HEK293 (cell line): ENCODE results near the gene IPO5.

Experiments used
- OVOL3 ChIP-seq: fragments of 450-650 bp; formaldehyde crosslinking; IDR thresholded peaks from 2 replicates; pipeline ENCODE4 v1.5.1; 2016; ENCODE audit warnings: missing biosample characterization, missing genetic modification characterization
- ZBTB7A ChIP-seq: fragments of 450-650 bp; formaldehyde crosslinking; IDR thresholded peaks from 2 replicates; pipeline ENCODE4 v1.5.1; 2016; ENCODE audit warnings: low read depth, missing biosample characterization, missing genetic modification characterization
- ZNF211 ChIP-seq: fragments of 450-650 bp; formaldehyde crosslinking; IDR thresholded peaks from 2 replicates; pipeline ENCODE4 v1.5.1; 2016; ENCODE audit warnings: low read depth, missing biosample characterization, missing genetic modification characterization
- ZNF37A ChIP-seq: fragments of 450-650 bp; IDR thresholded peaks from 2 replicates; pipeline ENCODE4 v1.5.1; 2018; ENCODE audit warnings: missing biosample characterization, missing genetic modification characterization
- ZNF670 ChIP-seq: fragments of 450-650 bp; formaldehyde crosslinking; IDR thresholded peaks from 2 replicates; pipeline ENCODE4 v1.5.1; 2016; ENCODE audit warnings: missing biosample characterization, missing genetic modification characterization, low read depth
- TF ChIP-seq, protein P1 (sequence below): fragments of 450-650 bp; formaldehyde crosslinking; IDR thresholded peaks from 2 replicates; pipeline ENCODE4 v1.5.1; 2016; ENCODE audit warnings: missing biosample characterization, missing genetic modification characterization
- TF ChIP-seq, protein P2 (sequence below): fragments of 450-650 bp; formaldehyde crosslinking; IDR thresholded peaks from 2 replicates; pipeline ENCODE4 v1.5.1; 2016; ENCODE audit warnings: missing biosample characterization, missing genetic modification characterization

DNA sequence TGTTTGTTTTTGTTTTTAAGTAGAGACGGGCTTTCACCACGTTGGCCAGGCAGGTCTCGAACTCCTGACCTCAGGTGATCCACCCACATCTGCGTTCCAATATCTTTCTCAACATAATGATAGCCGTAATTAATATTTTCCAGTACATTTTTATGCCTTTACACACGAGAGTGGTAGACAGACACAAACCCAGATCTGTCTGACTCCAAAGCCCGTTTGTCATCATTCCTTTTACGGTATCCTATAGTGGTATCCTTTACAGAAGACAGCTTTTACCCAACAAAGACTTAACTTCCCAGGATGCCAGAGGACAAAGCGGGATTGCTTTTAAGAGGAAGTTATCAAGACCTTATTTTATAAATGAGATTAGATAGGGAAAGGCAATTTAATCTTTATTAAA, 59.8 kb downstream of the IPO5 start:
- TF ChIP-seq, protein P1, sequence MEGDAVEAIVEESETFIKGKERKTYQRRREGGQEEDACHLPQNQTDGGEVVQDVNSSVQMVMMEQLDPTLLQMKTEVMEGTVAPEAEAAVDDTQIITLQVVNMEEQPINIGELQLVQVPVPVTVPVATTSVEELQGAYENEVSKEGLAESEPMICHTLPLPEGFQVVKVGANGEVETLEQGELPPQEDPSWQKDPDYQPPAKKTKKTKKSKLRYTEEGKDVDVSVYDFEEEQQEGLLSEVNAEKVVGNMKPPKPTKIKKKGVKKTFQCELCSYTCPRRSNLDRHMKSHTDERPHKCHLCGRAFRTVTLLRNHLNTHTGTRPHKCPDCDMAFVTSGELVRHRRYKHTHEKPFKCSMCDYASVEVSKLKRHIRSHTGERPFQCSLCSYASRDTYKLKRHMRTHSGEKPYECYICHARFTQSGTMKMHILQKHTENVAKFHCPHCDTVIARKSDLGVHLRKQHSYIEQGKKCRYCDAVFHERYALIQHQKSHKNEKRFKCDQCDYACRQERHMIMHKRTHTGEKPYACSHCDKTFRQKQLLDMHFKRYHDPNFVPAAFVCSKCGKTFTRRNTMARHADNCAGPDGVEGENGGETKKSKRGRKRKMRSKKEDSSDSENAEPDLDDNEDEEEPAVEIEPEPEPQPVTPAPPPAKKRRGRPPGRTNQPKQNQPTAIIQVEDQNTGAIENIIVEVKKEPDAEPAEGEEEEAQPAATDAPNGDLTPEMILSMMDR (tag by site-specific recombination), result no peak
- TF ChIP-seq ZNF670 (tag by site-specific recombination) (no peak), ZBTB7A (tag by site-specific recombination) (no peak), ZNF211 (tag by site-specific recombination) (no peak), ZNF37A (tag by site-specific recombination) (no peak), OVOL3 (tag by site-specific recombination) (no peak)
- TF ChIP-seq, protein P2, sequence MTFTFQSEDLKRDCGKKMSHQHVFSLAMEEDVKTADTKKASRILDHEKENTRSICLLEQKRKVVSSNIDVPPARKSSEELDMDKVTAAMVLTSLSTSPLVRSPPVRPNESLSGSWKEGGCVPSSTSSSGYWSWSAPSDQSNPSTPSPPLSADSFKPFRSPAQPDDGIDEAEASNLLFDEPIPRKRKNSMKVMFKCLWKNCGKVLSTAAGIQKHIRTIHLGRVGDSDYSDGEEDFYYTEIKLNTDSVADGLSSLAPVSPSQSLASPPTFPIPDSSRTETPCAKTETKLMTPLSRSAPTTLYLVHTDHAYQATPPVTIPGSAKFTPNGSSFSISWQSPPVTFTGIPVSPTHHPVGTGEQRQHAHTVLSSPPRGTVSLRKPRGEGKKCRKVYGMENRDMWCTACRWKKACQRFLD (tag by site-specific recombination), result no peak
